GM23338 (cell line): ENCODE results near the gene CMTM6. TPM values are rescaled to one million over a fixed set of nuclear protein-coding genes. Genes with fewer than 3 reads are reported as not detected.

Experiments used
- ATAC-seq: fragments of 200-7000 bp; cut with Tn5 transposase; 3 replicates; pipeline ENCODE4 v1.9.1; 2020
- DNase-seq: peaks from one replicate; pipeline ENCODE4 v3.0.0-alpha.2; 2015; ENCODE audit warnings: low spot score
- H2AFZ ChIP-seq: fragments of 200-600 bp; sonication (generic); 2 replicates; pipeline ENCODE4 v1.8.0; 2016; ENCODE audit warnings: antibody characterized with exemption, mild to moderate bottlenecking, moderate library complexity
- H3F3A ChIP-seq: fragments of 200-600 bp; sonication (generic); replicated peaks from 2 replicates; pipeline ENCODE4 v1.8.0; 2017; ENCODE audit warnings: antibody characterized with exemption, mixed run types, low read depth
- H3K27ac ChIP-seq: fragments of 200-600 bp; sonication (generic); 2 replicates; pipeline ENCODE4 v1.6.1; 2016; ENCODE audit warnings: low read depth
- H3K27me3 ChIP-seq: fragments of 200-600 bp; sonication (generic); 2 replicates; pipeline ENCODE4 v1.8.0; 2016; ENCODE audit warnings: mild to moderate bottlenecking, mixed run types, moderate library complexity; ENCODE audit not compliant: insufficient read depth
- H3K36me3 ChIP-seq: fragments of 200-600 bp; sonication (generic); 2 replicates; pipeline ENCODE4 v1.8.0; 2016; ENCODE audit warnings: mild to moderate bottlenecking; ENCODE audit not compliant: insufficient read depth
- H3K4me1 ChIP-seq: fragments of 200-600 bp; sonication (generic); 2 replicates; pipeline ENCODE4 v1.8.0; 2016; ENCODE audit warnings: mild to moderate bottlenecking, moderate library complexity; ENCODE audit not compliant: insufficient read depth
- H3K4me2 ChIP-seq: fragments of 200-600 bp; sonication (generic); 2 replicates; pipeline ENCODE4 v1.7.1; 2017; ENCODE audit warnings: mixed run types
- H3K4me3 ChIP-seq: fragments of 200-600 bp; sonication (generic); 2 replicates; pipeline ENCODE4 v1.6.1; 2016; ENCODE audit warnings: mixed run types
- H3K79me2 ChIP-seq: fragments of 200-600 bp; sonication (generic); replicated peaks from 2 replicates; pipeline ENCODE4 v1.8.0; 2017; ENCODE audit warnings: mild to moderate bottlenecking; ENCODE audit not compliant: insufficient read depth
- H3K9me2 ChIP-seq: fragments of 200-600 bp; sonication (generic); 2 replicates; pipeline ENCODE4 v1.8.0; 2017; ENCODE audit not compliant: insufficient read depth
- H4K20me1 ChIP-seq: fragments of 200-600 bp; sonication (generic); replicated peaks from 2 replicates; pipeline ENCODE4 v1.8.0; 2017; ENCODE audit warnings: mild to moderate bottlenecking; ENCODE audit not compliant: insufficient read depth
- H3K27ac Mint-ChIP-seq: 2 replicates; pipeline ENCODE4 v1.8.0; 2020; ENCODE audit warnings: inconsistent platforms, mild to moderate bottlenecking, moderate library complexity, mixed read lengths
- H3K27me3 Mint-ChIP-seq: 3 replicates; pipeline ENCODE4 v1.8.0; 2022; ENCODE audit warnings: low read depth, mild to moderate bottlenecking, moderate library complexity, mixed read lengths, inconsistent platforms; ENCODE audit not compliant: insufficient read depth, poor library complexity
- H3K36me3 Mint-ChIP-seq: 3 replicates; pipeline ENCODE4 v1.8.0; 2021; ENCODE audit warnings: low read depth, mild to moderate bottlenecking, inconsistent platforms, moderate library complexity, mixed read lengths
- H3K4me1 Mint-ChIP-seq: 3 replicates; pipeline ENCODE4 v1.8.0; 2020; ENCODE audit warnings: mild to moderate bottlenecking, inconsistent platforms, mixed read lengths
- H3K4me3 Mint-ChIP-seq: 3 replicates; pipeline ENCODE4 v1.8.0; 2021; ENCODE audit warnings: moderate library complexity, mild to moderate bottlenecking, inconsistent platforms, mixed read lengths
- H3K9me3 Mint-ChIP-seq: 3 replicates; pipeline ENCODE4 v1.8.0; 2020; ENCODE audit warnings: moderate library complexity, mild to moderate bottlenecking, inconsistent platforms, mixed read lengths
- CREB1 ChIP-seq: fragments of 250-450 bp; sonication (Bioruptor Pico); IDR thresholded peaks from 2 replicates; pipeline ENCODE4 v1.5.0; 2020; ENCODE audit warnings: low read depth, mild to moderate bottlenecking, moderate library complexity
- CTCF ChIP-seq, 2 experiments: fragments of 200-600 bp in 1 of 2; sonication (generic) in 1 of 2; conservative IDR thresholded peaks; 2 replicates each; pipeline versions ENCODE4 v1.5.1 to v1.6.1; 2016 to 2017; ENCODE audit warnings: antibody characterized with exemption in 2 of 2, low read depth in 2 of 2, mild to moderate bottlenecking in 2 of 2, moderate library complexity in 1 of 2
- ETS1 ChIP-seq: IDR thresholded peaks from 2 replicates; pipeline ENCODE4 v1.6.1; 2016; ENCODE audit warnings: antibody characterized with exemption
- EZH2phosphoT487 ChIP-seq: fragments of 200-600 bp; sonication (generic); IDR thresholded peaks from one replicate; pipeline ENCODE4 v1.8.1; 2018; ENCODE audit warnings: antibody characterized with exemption; ENCODE audit not compliant: unreplicated experiment
- JUNB ChIP-seq: IDR thresholded peaks from one replicate; pipeline ENCODE4 v1.6.1; 2016; ENCODE audit warnings: antibody characterized with exemption; ENCODE audit not compliant: unreplicated experiment
- NANOG ChIP-seq: IDR thresholded peaks from 2 replicates; pipeline ENCODE4 v1.6.1; 2016; ENCODE audit warnings: antibody characterized with exemption, borderline replicate concordance
- POLR2AphosphoS5 ChIP-seq: IDR thresholded peaks from 2 replicates; pipeline ENCODE4 v1.6.1; 2016; ENCODE audit warnings: antibody characterized with exemption, low read depth
- STAT1 ChIP-seq: IDR thresholded peaks from one replicate; pipeline ENCODE4 v1.6.1; 2016; ENCODE audit warnings: antibody characterized with exemption; ENCODE audit not compliant: unreplicated experiment
- ZNF462 ChIP-seq: fragments of 250-450 bp; sonication (Bioruptor Pico); IDR thresholded peaks from 2 replicates; pipeline ENCODE4 v1.5.0; 2020; ENCODE audit warnings: mild to moderate bottlenecking, moderate library complexity
- polyA plus RNA-seq: library from polyadenylated mRNA; unstranded; fragments of >200 nt; fragmentation: Nextera tagmentation; extraction: Ambion mirVana; gene quantifications from 2 replicates; pipeline ENCODE4 v1.2.1, GENCODE V29; 2016
- total RNA-seq: library from RNA; depleted of rRNA; stranded (reverse); fragments of >200 nt; shearing (Covaris generic); gene quantifications from 2 replicates; pipeline ENCODE4 v1.2.3, GENCODE V29; 2014

Gene CMTM6
- total and polyA plus RNA-seq, 2 experiments from 2014 or later: 42.3 to 123 TPM

GRCh38 chr3:32488474-32489008, 14.1 kb downstream of the CMTM6 start:
- ATAC-seq (no peak), DNase-seq (no peak)
- no peaks in the 10 kb centered on the region for H3K27me3 ChIP-seq
- H3K9me3 Mint-ChIP-seq: no peaks in the 10 kb centered on the region
- no peak overlapping the region for H2AFZ ChIP-seq
- H3K4me1 Mint-ChIP-seq: no peaks in the 10 kb centered on the region
- H3K27ac ChIP-seq: no peak overlapping the region
- H3K27ac Mint-ChIP-seq: no peak overlapping the region
- no peak for TF ChIP-seq CREB1 (CRISPR knock-in tag)
- TF ChIP-seq CTCF (conservative IDR thresholded peaks at IDR 0.05; ENCODE audit: low read depth in 2 of 2): no peak
- TF ChIP-seq ZNF462 (CRISPR knock-in tag): no peak
- TF ChIP-seq ETS1: no peak
- TF ChIP-seq POLR2AphosphoS5: no peak
- TF ChIP-seq EZH2phosphoT487: no peak
- no peak for TF ChIP-seq STAT1
- no peak for TF ChIP-seq NANOG
- no peak for TF ChIP-seq JUNB
- H3K4me1 ChIP-seq: no peaks in the 10 kb centered on the region
- no peaks in the 10 kb centered on the region for H3F3A ChIP-seq
- H3K36me3 ChIP-seq: no peaks in the 10 kb centered on the region; the same call in 1 of the 2 replicates
- no peaks in the 10 kb centered on the region for H3K9me2 ChIP-seq
- no peak overlapping the region for H3K4me3 ChIP-seq
- no peak overlapping the region for H3K4me3 Mint-ChIP-seq
- H3K27me3 Mint-ChIP-seq: peaks cover 3% of the 10 kb centered on the region
- H3K36me3 Mint-ChIP-seq: peaks cover 15% of the 10 kb centered on the region
- H4K20me1 ChIP-seq: peaks cover 7% of the 10 kb centered on the region
- H3K79me2 ChIP-seq: peaks cover 14% of the 10 kb centered on the region
- no peak overlapping the region for H3K4me2 ChIP-seq
